Lower leg skin (tissue), 3 donors: ENCODE data around the gene CTNNA2.

Source experiments
- CTCF ChIP-seq, 3 donors: fragments of 450-650 bp; IDR thresholded peaks; one replicate each; pipeline ENCODE4 v1.5.1; 2016; ENCODE audit warnings: antibody characterized with exemption in 3 of 3, mild to moderate bottlenecking in 3 of 3, moderate library complexity in 2 of 3
- POLR2A ChIP-seq, 2 donors: fragments of 450-650 bp; IDR thresholded peaks; one replicate each; pipeline ENCODE4 v1.6.1; 2016 to 2017; ENCODE audit warnings: antibody characterized with exemption in 2 of 2, mild to moderate bottlenecking in 1 of 2, moderate library complexity in 1 of 2

GRCh38 chr2:80476535-80477117 lies 963.8 kb downstream of the CTNNA2 start:
- no peak for TF ChIP-seq CTCF (IDR thresholded peaks at IDR 0.05)
- no peak for TF ChIP-seq POLR2A (IDR thresholded peaks at IDR 0.05)
